Ramos (cell line): ENCODE results near the gene TCF7.

Experiments
- in situ Hi-C: fragments of 300-500 bp; cut with MboI; formaldehyde crosslinking; loops from one replicate; pipeline ENCODE4 v1.14.3; 2022; ENCODE audit warnings: low sequenced_read_pairs; ENCODE audit not compliant: unreplicated experiment

Gene TCF7

DNA sequence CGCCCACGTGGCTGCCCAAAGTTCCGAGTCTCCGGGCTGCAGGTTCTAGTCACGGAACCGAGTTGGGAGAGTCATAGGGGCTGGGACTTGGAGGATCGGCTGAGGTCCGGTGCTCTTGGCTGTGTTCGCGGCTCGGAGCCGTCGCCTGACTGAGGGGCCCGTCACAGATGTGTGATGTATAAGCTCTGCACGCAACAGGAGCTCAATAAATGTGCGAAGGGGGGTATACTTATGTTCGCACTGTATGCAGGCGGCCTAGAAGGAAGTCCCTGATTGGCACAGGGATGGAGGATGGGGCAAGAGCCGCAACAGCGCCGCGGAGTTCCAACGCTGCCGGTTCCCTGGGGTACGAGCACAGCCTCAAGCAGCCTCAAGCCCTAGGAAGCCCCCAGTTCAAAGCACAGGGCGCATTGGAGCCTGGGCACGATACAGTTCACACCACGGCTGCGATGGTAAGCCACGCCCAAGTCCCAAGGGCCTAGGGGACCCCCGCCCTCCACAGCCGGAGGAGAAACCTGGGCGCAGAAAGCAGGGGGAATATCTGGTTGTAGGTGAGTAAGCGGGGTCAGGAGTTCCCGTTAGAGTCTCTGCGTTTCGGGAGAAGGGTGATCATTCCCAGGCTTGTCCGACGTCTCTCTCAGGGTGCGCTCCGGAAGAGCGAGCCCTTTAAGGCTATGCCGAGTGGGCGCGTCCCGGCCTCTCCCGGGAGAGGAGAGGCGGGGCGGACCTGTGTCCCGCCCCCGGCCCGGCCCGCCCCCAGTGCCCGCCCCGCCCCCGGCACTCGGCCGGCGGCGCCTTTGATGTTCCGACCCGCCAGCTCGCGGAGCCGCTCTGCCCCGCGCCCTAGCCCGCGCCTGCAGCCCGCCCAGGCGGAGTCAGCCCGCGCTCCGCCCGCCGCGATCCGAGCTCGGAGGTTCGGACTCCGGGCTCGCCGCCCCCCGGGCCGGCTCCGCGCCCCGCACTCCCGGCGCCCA lies at the start of gene TCF7:
TCF7 (plus strand) TSS at position 780 of the 974 bp plus-strand sequence. CDS start 226 bp downstream, outside the sequence.
- in situ Hi-C loops: no loop called here

GRCh38 chr5:134069553-134069952 lies 44.9 kb upstream of the TCF7 start:
- in situ Hi-C loops: no loop called here

- in situ Hi-C loops: no loop called here
Measured at GRCh38 chr5:134070725-134071613, 43.5 kb upstream of the TCF7 start.

- in situ Hi-C loops: no loop called here
Measured at GRCh38 chr5:134071614-134072207, 42.8 kb upstream of the TCF7 start.

GRCh38 chr5:134072471-134073210 lies 41.8 kb upstream of the TCF7 start:
- in situ Hi-C loops: no loop called here

- in situ Hi-C loops: no loop called here
Measured at GRCh38 chr5:134073404-134073803, 41.1 kb upstream of the TCF7 start.

GRCh38 chr5:134075102-134075501 lies 39.4 kb upstream of the TCF7 start:
- in situ Hi-C loops: no loop called here

DNA sequence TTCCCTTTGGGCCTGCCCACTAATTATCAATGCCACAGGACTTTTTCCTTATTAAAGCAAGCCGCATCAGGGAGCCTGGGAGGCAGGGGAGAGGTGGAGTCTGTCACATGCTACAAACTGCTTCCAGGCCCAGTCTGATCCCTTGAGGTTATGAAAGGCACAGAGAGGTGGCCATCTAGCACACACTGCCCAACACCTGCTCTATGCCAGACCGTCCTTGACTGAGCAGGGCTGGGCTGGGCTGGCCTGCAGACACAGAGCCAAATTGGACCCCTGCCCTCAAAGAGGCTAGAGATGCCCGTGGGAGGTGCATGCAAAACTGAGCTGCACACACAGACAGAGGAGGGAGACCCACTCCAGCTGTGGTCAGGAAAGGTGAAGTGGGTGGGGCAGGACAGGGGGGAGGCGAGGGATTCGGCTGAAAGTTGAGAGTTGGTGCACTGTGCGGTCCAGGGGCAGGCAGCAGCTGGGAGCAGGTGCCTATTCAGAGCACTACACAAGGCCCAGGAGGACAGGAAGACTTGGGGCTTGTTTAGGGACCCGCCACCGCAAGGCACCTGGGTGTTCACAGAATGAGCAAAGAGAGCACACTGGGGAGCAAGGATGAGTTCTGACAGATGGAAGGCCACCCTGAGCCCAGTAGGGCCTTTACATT lies 36.4 kb upstream of the TCF7 start:
- in situ Hi-C loops: no loop called here

DNA sequence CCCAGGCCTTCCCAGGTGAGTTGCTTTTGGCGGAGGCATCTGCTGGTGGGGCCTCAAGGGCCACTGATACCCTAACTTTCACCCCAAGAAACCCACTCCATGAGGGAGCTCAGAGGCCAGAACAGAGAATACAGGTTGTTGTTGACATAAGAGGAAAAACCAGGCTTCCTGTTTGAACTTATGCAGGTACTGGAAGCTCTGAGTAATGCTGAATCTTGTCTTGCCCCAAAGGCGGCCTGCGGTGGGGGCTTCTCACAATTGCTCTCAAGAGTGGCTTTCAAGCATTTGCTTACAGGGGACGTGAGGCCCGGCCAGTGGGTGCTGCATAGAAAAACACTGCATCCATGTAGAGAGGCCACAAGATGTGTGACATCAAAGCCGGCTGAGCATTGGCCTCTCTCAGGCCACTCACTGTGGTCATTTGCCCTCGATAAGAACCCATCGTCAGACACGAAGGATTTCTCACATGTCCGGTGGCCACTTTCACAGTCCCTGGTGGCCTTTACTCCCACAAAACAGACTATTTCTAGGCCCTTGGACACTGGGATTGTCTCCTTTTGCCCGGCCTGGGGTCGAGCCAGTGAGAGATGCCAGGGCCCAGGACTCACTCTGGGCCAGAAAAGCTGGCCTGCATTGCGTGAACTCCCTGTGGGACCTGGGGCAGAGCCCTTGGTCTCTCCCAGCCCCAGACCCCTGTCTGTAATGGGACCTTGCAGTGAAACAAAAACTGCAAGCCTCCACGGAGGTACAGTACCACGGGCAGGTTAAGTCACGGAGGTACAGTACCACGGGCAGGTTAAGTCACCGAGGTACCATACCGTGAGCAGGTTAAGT lies 34.5 kb upstream of the TCF7 start:
- in situ Hi-C loops: no loop called here

DNA sequence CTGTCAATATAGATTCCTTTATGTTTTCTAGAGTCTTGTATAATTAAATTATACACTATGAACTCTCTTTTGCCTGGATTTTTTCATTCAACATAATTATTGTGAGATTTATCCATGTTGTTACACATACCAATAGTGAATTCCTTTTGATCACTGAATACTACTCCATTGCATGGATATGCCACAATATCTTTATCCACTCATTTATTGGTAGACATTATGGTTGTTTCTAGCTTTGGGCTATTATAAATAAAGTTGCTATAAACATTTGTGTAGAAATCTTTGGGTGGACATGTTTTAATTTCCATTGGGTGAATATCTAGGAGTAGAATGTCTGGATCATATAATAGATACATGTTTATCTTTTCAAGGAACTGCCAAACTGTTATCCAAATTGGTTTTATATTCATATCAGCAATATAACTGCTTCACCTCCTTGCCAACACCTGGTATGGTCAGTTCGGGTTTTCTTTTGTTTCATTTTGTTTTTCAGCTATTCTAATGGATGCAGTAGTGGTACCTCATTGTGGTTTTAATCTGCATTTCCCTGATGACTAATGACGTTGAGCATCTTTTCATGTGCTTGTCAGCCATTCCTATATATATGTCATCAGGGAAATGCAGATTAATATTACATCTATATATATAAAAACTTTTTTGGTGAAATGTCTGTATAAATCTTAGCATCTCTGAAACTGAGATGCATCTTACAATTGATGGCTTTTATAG lies 32.1 kb upstream of the TCF7 start:
- in situ Hi-C loops: no loop called here

GRCh38 chr5:134083517-134083916 lies 31.0 kb upstream of the TCF7 start:
- in situ Hi-C loops: no loop called here

GRCh38 chr5:134084022-134084565 lies 30.4 kb upstream of the TCF7 start:
- in situ Hi-C loops: no loop called here

GRCh38 chr5:134084570-134084969 lies 29.9 kb upstream of the TCF7 start:
- in situ Hi-C loops: no loop called here

GRCh38 chr5:134085411-134085810 lies 29.1 kb upstream of the TCF7 start:
- in situ Hi-C loops: no loop called here

- in situ Hi-C loops: no loop called here
Measured at GRCh38 chr5:134086225-134086942, 28.1 kb upstream of the TCF7 start.

- in situ Hi-C loops: no loop called here
Measured at GRCh38 chr5:134086943-134087305, 27.6 kb upstream of the TCF7 start.

DNA sequence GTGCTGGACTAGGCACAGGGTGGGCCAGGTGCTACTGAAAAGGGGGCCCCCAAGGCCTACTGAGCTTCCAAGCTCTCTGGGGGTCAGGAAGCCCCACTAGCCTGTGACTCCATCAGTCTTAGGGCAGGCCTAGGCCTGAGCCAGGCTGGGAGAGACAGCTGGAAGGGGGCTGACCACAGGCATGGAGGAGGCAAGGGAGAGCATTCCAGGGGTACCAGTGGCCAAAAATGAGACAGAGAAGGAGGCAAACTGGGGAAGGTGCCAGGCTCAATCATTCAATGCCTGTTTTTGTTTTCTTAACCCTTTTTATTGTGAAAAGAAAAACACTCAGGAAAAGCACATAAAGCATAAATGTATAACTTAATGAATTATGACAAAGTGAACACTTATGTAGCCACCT lies 26.2 kb upstream of the TCF7 start:
- in situ Hi-C loops: no loop called here
